Brain microvascular endothelial cell (primary cell): ENCODE measurements around the gene SULT1A3.
"Not testable (repeated sequence)": the region's sequence is repeated elsewhere in the genome, so short reads cannot be mapped to it uniquely, and the experiment has no call there.

Experiments
- DNase-seq: peaks from one replicate; pipeline ENCODE4 v3.0.0-alpha.2; 2020
- H3K27ac ChIP-seq: fragments of 250-450 bp; sonication (Bioruptor Pico); 2 replicates; pipeline ENCODE4 v1.5.1; 2020; ENCODE audit warnings: mild to moderate bottlenecking, moderate library complexity
- H3K27me3 ChIP-seq: fragments of 250-450 bp; sonication (Bioruptor Pico); replicated peaks from 2 replicates; pipeline ENCODE4 v1.5.1; 2020; ENCODE audit warnings: mild to moderate bottlenecking
- H3K36me3 ChIP-seq: fragments of 250-450 bp; sonication (Bioruptor Pico); replicated peaks from 2 replicates; pipeline ENCODE4 v1.5.1; 2020; ENCODE audit warnings: mild to moderate bottlenecking
- H3K4me3 ChIP-seq: 2 replicates; pipeline ENCODE4 v1.5.1; 2011; ENCODE audit warnings: low read depth, mild to moderate bottlenecking, control low read depth, low read length, moderate library complexity
- CTCF ChIP-seq: IDR thresholded peaks from 2 replicates; pipeline ENCODE4 v1.5.1; 2011; ENCODE audit warnings: low read depth, mild to moderate bottlenecking, moderate library complexity, low read length, control low read depth, inconsistent platforms; ENCODE audit errors: missing control alignments
- in situ Hi-C: cut with HindIII; loops from 2 replicates; pipeline ENCODE4 v1.10.0; 2017; ENCODE audit warnings: low sequenced_read_pairs, low pct_ligation_motif_present

SULT1A3 gene

GRCh38 chr16:30186444-30186781, 12.6 kb upstream of the SULT1A3 start:
- no peak overlapping the region for H3K4me3 ChIP-seq
- no peak for TF ChIP-seq CTCF
- H3K27me3 ChIP-seq: no peaks in the 10 kb centered on the region
- no peak for DNase-seq
- H3K36me3 ChIP-seq: no peaks in the 10 kb centered on the region
- H3K27ac ChIP-seq: no peak overlapping the region
- in situ Hi-C loops: no loop called here

GRCh38 chr16:30186782-30187555, 12.1 kb upstream of the SULT1A3 start:
- no peak overlapping the region for H3K27ac ChIP-seq
- H3K36me3 ChIP-seq: no peaks in the 10 kb centered on the region
- peak; percentile 24 for DNase-seq
- in situ Hi-C loops: no loop called here
- TF ChIP-seq CTCF: peak; percentile 78
- no peak overlapping the region for H3K4me3 ChIP-seq
- H3K27me3 ChIP-seq: no peaks in the 10 kb centered on the region

GRCh38 chr16:30187556-30187865, 11.5 kb upstream of the SULT1A3 start:
- H3K27ac ChIP-seq: no peak overlapping the region
- H3K4me3 ChIP-seq: no peak overlapping the region
- no peak for TF ChIP-seq CTCF
- H3K36me3 ChIP-seq: no peaks in the 10 kb centered on the region
- H3K27me3 ChIP-seq: no peaks in the 10 kb centered on the region
- in situ Hi-C loops: no loop called here
- no peak for DNase-seq

- Histone ChIP-seq H3K36me3 (no peaks in the 10 kb centered on the region), H3K27me3 (no peaks in the 10 kb centered on the region), H3K27ac (no peak overlapping the region), H3K4me3 (no peak overlapping the region)
- TF ChIP-seq CTCF: no peak
- in situ Hi-C loops: no loop called here
- DNase-seq: no peak
These were observed 11.0 kb upstream of the SULT1A3 start for GRCh38 chr16:30187971-30188561.

GRCh38 chr16:30191158-30191557, 7.9 kb upstream of the SULT1A3 start:
- H3K27me3 ChIP-seq, H3K36me3 ChIP-seq, H3K27ac ChIP-seq, in situ Hi-C loops, DNase-seq, H3K4me3 ChIP-seq: not testable (repeated sequence)

- H3K27ac ChIP-seq, H3K4me3 ChIP-seq, H3K27me3 ChIP-seq, in situ Hi-C loops, DNase-seq, H3K36me3 ChIP-seq: not testable (repeated sequence)
These were observed 6.0 kb upstream of the SULT1A3 start for GRCh38 chr16:30193098-30193497.

GRCh38 chr16:30193615-30194014, 5.4 kb upstream of the SULT1A3 start, which contains the start of the genes BOLA2B and SLX1A:
Gene BOLA2B (minus strand): TSS chr16:30193666. CDS start chr16:30193595, 71 bp downstream.
Gene SLX1A (plus strand): TSS chr16:30193875. CDS start chr16:30194085, 210 bp downstream.
- peak within 1 kb of the TSS; percentile 49 for H3K4me3 ChIP-seq

GRCh38 chr16:30194172-30194925, 4.7 kb upstream of the SULT1A3 start:
- H3K27me3 ChIP-seq, H3K36me3 ChIP-seq, H3K27ac ChIP-seq, DNase-seq, in situ Hi-C loops: not testable (repeated sequence)
- H3K4me3 ChIP-seq: peak overlapping the region; percentile 49

More at GRCh38 chr16:30193615-30194014, 5.4 kb upstream of the SULT1A3 start, which contains the start of the genes BOLA2B and SLX1A:
- H3K27me3 ChIP-seq, H3K36me3 ChIP-seq, in situ Hi-C loops, DNase-seq, H3K27ac ChIP-seq: not testable (repeated sequence)

GRCh38 chr16:30197001-30197400, 2.1 kb upstream of the SULT1A3 start:
- DNase-seq, in situ Hi-C loops, H3K36me3 ChIP-seq: not testable (repeated sequence)

GRCh38 chr16:30199608-30200343, 721 bp downstream of the SULT1A3 start:
- in situ Hi-C loops, H3K27me3 ChIP-seq, H3K4me3 ChIP-seq, H3K27ac ChIP-seq, DNase-seq, H3K36me3 ChIP-seq: not testable (repeated sequence)

More at GRCh38 chr16:30197001-30197400, 2.1 kb upstream of the SULT1A3 start:
- not testable (repeated sequence) for H3K4me3 ChIP-seq, H3K27me3 ChIP-seq, H3K27ac ChIP-seq
